NT2/D1 (cell line): ENCODE results near the gene USP15.
"Not testable (repeated sequence)": the region's sequence is repeated elsewhere in the genome, so short reads cannot be mapped to it uniquely, and the experiment has no call there.

ENCODE experiments used
- DNase-seq: peaks from one replicate; pipeline ENCODE4 v3.0.0-alpha.2; 2011; ENCODE audit warnings: low read depth, low spot score
- H3K27me3 ChIP-seq: 2 replicates; pipeline ENCODE4 v1.6.0; 2011; ENCODE audit warnings: mild to moderate bottlenecking; ENCODE audit not compliant: insufficient read length, insufficient read depth
- H3K36me3 ChIP-seq: 2 replicates; pipeline ENCODE4 v1.6.1; 2011; ENCODE audit warnings: mild to moderate bottlenecking, low read length, mixed read lengths; ENCODE audit not compliant: insufficient read depth, insufficient read length
- H3K4me1 ChIP-seq: 2 replicates; pipeline ENCODE4 v1.5.1; 2011; ENCODE audit not compliant: insufficient read depth, insufficient read length
- H3K4me3 ChIP-seq: 2 replicates; pipeline ENCODE4 v1.5.1; 2011; ENCODE audit warnings: low read depth; ENCODE audit not compliant: insufficient read length
- H3K9ac ChIP-seq: 2 replicates; pipeline ENCODE4 v1.6.0; 2011; ENCODE audit warnings: low read depth; ENCODE audit not compliant: insufficient read length
- H3K9me3 ChIP-seq: 2 replicates; pipeline ENCODE4 v1.5.1; 2011; ENCODE audit warnings: mild to moderate bottlenecking, low read length; ENCODE audit not compliant: insufficient read depth
- SUZ12 ChIP-seq: IDR thresholded peaks from 2 replicates; pipeline ENCODE4 v1.6.1; 2011; ENCODE audit not compliant: insufficient read length, insufficient read depth; ENCODE audit errors: extremely low read depth
- YY1 ChIP-seq: IDR thresholded peaks from 2 replicates; pipeline ENCODE4 v1.6.1; 2011; ENCODE audit not compliant: insufficient read length, insufficient read depth
- ZNF274 ChIP-seq: IDR thresholded peaks from 2 replicates; pipeline ENCODE4 v1.6.1; 2011; ENCODE audit warnings: mild to moderate bottlenecking, low read depth, low read length

Gene USP15

DNA sequence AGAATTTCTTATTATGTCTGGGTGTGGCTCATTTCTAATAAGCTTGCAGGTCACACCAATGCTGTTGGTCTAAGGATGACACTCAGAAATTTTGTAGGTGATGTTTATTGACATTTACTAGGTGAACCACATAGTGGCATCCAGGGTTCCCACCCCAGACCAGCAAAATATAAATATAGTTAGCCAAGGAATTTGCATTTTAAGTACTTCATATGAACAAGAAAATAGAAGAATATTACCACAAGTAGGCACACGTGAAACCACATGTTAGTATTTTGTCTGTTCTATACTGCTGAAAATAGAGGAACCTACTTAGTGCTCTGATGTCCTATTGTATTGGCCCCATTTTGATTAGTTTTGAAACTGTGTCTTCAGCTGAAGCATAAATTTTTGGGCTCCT lies 71.1 kb downstream of the USP15 start:
- peaks cover 19% of the 10 kb centered on the region for H3K36me3 ChIP-seq
- no peaks in the 10 kb centered on the region for H3K27me3 ChIP-seq
- no peaks in the 10 kb centered on the region for H3K9me3 ChIP-seq
- no peak overlapping the region for H3K4me3 ChIP-seq
- no peak for DNase-seq
- no peak overlapping the region for H3K9ac ChIP-seq
- no peaks in the 10 kb centered on the region for H3K4me1 ChIP-seq
- TF ChIP-seq SUZ12 (no peak), ZNF274 (no peak), YY1 (no peak)

DNA sequence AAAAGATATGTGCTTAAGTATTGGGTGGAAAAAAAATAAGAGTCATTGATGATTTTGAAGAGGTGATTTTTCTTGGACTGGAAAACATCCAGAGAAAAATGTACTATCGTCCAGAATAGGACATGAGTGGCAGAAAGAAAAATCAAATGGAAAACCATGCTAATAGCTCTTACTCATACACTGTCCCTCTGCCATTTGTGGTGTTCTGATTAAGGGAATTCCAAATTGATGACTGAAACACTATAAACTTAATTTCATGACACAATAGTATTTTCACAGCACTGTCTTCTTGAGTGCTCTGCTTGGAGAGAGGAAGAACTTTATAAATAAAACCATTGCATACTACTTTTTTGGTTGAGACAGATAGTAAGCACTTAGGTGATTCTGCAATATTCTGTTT lies 72.4 kb downstream of the USP15 start:
- no peak for DNase-seq
- Histone ChIP-seq H3K9ac (no peak overlapping the region), H3K36me3 (peaks cover 18% of the 10 kb centered on the region), H3K4me1 (no peaks in the 10 kb centered on the region), H3K9me3 (no peaks in the 10 kb centered on the region), H3K4me3 (no peak overlapping the region), H3K27me3 (no peaks in the 10 kb centered on the region)
- no peak for TF ChIP-seq ZNF274
- no peak for TF ChIP-seq SUZ12
- no peak for TF ChIP-seq YY1

DNA sequence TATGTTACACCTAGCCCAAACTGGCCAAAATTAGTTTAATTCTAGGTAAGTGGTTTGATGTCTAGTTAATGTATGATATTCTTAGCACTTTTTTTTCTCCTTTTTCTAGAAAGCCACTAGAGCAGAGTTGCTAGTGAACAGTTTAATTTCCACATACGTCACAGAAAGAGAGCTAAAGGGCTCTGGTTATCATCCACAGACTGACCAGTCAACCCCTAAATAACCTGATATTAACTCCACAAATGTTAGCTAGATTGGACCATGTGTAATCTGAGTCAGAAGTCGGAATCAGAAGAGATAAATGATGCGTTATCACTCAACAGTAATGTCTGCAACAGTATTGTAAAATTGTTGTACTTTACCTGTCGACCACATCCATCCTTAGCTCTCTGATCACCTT lies 74.9 kb downstream of the USP15 start:
- H3K4me1 ChIP-seq = no peaks in the 10 kb centered on the region
- peaks cover 13% of the 10 kb centered on the region for H3K36me3 ChIP-seq
- H3K4me3 ChIP-seq = no peak overlapping the region
- H3K9me3 ChIP-seq = no peaks in the 10 kb centered on the region
- DNase-seq = no peak
- TF ChIP-seq ZNF274 (no peak), YY1 (no peak), SUZ12 (no peak)
- no peaks in the 10 kb centered on the region for H3K27me3 ChIP-seq
- no peak overlapping the region for H3K9ac ChIP-seq

DNA sequence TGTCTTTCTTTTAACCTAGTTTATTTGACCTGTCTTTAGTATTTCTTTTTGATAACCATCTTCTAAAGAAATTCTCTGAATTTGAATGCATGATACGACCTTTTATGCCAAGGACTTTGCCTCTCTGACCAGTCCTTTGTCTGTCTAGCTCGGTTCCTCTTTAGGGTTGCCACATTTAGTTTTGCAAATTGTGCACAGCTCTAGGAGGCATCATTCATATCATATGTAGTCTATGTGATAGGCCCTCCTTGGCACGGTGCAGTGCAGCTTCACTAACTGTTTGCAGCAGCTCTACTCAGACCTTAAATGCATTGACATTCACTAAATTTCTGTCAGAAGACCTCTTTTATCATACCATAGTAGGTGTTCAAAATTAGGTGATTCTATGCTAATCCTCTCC lies 75.6 kb downstream of the USP15 start:
- Histone ChIP-seq H3K4me1 (no peaks in the 10 kb centered on the region), H3K36me3 (peaks cover 9% of the 10 kb centered on the region), H3K27me3 (no peaks in the 10 kb centered on the region), H3K9ac (no peak overlapping the region), H3K9me3 (no peaks in the 10 kb centered on the region), H3K4me3 (no peak overlapping the region)
- TF ChIP-seq SUZ12 = no peak
- no peak for TF ChIP-seq ZNF274
- TF ChIP-seq YY1 = no peak
- no peak for DNase-seq

DNA sequence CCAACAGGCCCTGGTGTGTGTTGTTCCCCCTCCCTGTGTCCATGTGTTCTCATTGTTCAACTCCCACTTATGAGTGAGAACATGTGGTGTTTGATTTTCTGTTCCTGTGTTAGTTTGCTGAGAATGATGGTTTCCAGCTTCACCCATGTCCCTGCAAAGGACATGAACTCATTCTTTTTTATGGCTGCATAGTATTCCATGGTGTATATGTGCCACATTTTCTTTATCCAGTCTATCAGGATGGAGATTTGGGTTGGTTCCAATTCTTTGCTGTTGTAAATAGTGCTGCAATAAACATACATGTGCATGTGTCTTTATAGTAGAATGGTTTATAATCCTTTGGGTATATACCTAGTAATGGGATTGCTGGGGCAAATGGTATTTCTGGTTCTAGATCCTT lies 77.4 kb downstream of the USP15 start:
- not testable (repeated sequence) for H3K4me3 ChIP-seq, H3K9me3 ChIP-seq, H3K27me3 ChIP-seq, H3K9ac ChIP-seq, H3K4me1 ChIP-seq, DNase-seq
- H3K36me3 ChIP-seq = peaks cover 12% of the 10 kb centered on the region

DNA sequence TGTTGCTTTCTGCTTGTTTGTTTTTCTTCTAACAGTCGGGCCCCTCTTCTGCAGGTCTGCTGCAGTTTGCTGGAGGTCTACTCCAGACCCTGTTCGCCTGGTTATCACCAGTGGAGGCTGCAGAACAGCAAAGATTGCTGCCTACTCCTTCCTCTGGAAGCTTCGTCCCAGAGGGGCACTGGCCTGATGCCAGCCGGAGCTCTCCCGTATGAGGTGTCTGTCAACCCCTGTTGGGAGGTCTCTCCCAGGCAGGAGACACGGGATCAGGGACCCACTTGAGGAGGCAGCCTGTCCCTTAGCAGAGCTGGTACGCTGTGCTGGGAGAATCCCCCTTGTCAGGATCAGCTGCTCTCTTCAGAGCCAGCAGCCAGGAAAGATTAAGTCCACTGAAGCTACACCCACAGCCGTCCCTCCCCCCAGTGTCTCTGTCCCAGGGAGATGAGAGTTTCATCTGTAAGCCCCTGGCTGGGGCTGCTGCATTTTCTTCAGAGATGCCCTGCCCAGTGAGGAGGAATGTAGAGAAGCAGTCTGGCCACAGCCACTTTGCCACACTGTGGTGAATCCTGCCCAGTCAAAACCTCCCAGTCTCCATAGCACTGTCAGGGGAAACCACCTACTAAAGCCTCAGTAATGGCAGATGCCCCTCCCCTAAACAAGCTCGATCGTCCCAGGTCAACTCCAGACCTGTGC lies 82.6 kb downstream of the USP15 start:
- Histone ChIP-seq H3K9me3 (peaks cover 18% of the 10 kb centered on the region; the same call in 1 of the 2 replicates), H3K36me3 (peaks cover 15% of the 10 kb centered on the region)
- not testable (repeated sequence) for H3K9ac ChIP-seq, H3K4me3 ChIP-seq, DNase-seq, H3K27me3 ChIP-seq, H3K4me1 ChIP-seq

DNA sequence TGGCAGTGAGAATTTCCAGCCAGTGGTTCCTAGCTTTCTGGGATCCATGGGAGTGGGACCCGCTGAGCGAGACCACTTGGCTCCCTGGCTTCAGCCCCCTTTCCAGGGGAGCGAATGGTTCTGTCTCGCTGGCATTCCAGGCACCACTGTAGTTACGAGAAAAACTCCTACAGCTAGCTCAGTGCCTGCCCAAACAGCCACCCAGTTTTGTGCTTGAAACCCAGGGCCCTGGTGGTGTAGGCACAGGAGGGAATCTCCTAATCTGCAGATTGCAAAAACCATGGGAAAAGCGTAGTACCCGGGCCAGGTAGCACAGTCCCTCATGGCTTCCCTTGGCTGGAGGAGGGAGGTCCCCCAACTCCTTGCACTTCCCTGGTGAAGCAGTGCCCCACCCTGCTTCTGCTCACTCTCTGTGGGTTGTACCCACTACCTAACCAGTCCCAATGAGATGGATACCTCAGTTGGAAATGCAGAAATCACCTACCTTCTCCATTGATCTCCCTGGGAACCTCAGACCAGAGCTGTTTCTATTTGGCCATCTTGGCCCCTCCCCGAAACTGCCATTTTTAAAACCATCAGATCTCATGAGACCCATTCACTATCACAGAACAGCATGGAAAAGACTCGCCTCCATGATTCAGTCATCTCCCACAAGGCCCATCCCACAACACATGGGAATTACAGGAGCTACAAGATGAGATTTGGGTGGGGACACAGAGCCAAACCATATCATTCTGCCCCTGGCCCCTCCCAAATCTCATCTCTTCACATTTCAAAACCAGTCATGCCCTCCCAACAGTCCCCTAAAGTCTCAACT lies 83.3 kb downstream of the USP15 start:
- H3K9ac ChIP-seq, H3K4me1 ChIP-seq, DNase-seq, H3K4me3 ChIP-seq, H3K27me3 ChIP-seq: not testable (repeated sequence)
- Histone ChIP-seq H3K36me3 (peaks cover 15% of the 10 kb centered on the region), H3K9me3 (peaks cover 18% of the 10 kb centered on the region; the same call in 1 of the 2 replicates)

DNA sequence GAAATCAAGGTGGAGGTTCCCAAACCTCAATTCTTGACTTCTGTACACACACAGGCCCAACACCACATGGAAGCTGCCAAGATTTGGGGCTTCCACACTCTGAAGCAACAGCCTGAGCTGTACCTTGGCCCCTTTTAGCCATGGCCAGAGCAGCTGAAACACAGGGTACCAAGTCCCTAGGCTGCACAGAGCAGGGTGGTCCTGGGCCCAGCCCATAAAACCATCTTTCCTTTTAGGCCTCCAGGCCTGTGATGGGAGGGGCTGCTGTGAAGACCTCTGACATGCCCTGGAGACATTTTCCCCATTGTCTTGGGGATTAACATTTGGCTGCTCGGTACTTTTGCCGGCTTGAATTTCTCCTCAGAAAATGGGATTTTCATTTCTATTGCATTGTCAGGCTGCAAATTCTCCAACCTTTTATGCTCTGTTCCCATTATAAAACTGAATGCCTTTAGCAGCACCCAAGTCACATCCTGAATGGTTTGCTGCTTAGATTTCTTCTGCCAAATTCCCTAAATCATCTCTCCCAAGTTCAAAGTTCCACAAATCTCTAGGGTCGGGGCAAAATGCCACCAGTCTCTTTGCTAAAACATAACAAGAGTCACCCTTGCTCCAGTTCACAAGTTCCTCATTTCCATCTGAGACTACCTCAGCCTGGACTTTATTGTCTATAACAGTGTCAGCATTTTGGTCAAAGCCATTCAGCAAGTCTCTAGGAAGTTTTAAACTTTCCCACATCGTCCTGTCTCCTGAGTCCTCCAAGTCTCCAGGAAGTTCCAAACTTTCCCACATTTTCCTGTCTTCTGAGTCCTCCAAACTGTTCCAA lies 84.7 kb downstream of the USP15 start:
- not testable (repeated sequence) for H3K4me1 ChIP-seq, H3K4me3 ChIP-seq, DNase-seq, H3K9ac ChIP-seq, H3K27me3 ChIP-seq
- Histone ChIP-seq H3K9me3 (peaks cover 18% of the 10 kb centered on the region; the same call in 1 of the 2 replicates), H3K36me3 (peaks cover 15% of the 10 kb centered on the region)
